ENCODE results near the gene ATXN3.

DNA sequence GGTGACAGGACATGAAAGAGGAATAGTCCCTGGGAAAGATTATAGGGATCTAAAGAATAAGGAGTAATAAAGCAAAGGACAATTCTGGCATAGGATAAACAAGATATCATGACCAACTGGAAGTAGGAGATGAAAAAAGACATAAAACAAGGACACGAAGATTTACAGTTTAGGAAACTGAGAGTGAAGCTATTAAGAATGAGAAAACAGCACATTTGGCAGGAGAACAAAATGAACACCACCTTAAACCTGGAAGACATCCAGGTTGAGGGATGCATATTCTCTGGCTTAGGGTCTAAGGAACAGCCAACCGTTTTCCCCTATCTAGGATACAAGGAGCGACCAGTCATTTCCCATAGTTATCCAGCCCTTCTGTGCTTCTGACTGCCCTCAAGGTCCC, 68.4 kb downstream of the ATXN3 start:
- TF ChIP-seq, protein P1, sequence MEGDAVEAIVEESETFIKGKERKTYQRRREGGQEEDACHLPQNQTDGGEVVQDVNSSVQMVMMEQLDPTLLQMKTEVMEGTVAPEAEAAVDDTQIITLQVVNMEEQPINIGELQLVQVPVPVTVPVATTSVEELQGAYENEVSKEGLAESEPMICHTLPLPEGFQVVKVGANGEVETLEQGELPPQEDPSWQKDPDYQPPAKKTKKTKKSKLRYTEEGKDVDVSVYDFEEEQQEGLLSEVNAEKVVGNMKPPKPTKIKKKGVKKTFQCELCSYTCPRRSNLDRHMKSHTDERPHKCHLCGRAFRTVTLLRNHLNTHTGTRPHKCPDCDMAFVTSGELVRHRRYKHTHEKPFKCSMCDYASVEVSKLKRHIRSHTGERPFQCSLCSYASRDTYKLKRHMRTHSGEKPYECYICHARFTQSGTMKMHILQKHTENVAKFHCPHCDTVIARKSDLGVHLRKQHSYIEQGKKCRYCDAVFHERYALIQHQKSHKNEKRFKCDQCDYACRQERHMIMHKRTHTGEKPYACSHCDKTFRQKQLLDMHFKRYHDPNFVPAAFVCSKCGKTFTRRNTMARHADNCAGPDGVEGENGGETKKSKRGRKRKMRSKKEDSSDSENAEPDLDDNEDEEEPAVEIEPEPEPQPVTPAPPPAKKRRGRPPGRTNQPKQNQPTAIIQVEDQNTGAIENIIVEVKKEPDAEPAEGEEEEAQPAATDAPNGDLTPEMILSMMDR (IDR thresholded peaks at IDR 0.05; ENCODE audit: low read depth, low read length), result no peak
- TF ChIP-seq EZH2phosphoT487 (IDR thresholded peaks at IDR 0.05; ENCODE audit: low read depth), result no peak
